ENCODE measurements around the gene SLC38A8.

SLC38A8 gene

DNA sequence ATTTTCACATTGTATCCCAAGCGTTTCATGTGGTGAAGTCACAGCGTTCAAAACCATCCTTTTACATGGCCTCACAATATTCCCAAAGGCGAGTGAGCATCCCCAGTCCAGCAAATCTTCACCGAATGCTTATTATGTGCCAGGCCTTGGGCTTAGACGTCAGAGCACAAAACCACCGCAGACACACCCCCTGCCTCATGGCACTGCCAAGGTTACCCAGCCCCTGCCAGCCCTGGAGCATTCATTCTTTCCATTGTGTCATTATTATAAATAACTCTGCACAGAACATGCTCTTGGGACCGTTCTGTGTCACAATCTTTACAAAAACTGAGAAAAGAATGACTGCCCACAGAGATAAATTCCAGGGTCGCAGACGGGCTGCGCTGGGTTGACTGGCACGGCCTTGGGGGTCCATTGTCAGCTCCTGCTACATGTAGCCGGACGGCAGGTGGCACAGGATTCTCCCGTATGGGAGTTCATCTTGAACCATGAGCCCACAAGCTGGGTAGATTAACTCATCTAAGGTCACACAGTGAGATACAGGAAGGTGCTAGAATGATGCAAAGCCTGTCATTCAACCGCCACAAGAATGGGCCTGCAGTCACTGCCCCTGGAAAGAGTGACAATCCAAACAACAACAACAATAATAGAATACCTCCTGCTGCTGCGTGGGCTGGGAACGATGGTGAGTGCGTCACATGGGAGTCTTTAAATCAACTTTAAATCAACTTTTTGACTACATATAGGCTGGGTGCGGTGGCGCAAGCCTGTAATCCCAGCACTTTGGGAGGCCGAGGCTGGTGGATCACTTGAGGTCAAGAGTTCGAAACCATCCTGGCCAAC is 79.1 kb downstream of the SLC38A8 start:
- Histone ChIP-seq H3K27me3 (ENCODE audit: control insufficient read depth, insufficient read depth, low read length) (no peaks in the 10 kb centered on the region), H3K9me3 (ENCODE audit: control insufficient read depth, low read depth, low read length) (no peaks in the 10 kb centered on the region), H3K27ac (ENCODE audit: low read length) (no peak overlapping the region), H3K4me1 (ENCODE audit: control insufficient read depth, low read depth, low read length) (no peaks in the 10 kb centered on the region), H3K4me3 (ENCODE audit: low read length) (no peak overlapping the region), H3K9ac (ENCODE audit: low read length) (no peak overlapping the region), H3K36me3 (ENCODE audit: control insufficient read depth, low read depth, low read length) (no peaks in the 10 kb centered on the region)

- H3K9me3 ChIP-seq (ENCODE audit: control insufficient read depth, low read depth, low read length), result no peaks in the 10 kb centered on the region
- H3K9ac ChIP-seq (ENCODE audit: low read length), result no peak overlapping the region
- H3K27me3 ChIP-seq (ENCODE audit: control insufficient read depth, insufficient read depth, low read length), result no peaks in the 10 kb centered on the region
Observed at GRCh38 chr16:83961591-83961990, 81.0 kb downstream of the SLC38A8 start.

DNA sequence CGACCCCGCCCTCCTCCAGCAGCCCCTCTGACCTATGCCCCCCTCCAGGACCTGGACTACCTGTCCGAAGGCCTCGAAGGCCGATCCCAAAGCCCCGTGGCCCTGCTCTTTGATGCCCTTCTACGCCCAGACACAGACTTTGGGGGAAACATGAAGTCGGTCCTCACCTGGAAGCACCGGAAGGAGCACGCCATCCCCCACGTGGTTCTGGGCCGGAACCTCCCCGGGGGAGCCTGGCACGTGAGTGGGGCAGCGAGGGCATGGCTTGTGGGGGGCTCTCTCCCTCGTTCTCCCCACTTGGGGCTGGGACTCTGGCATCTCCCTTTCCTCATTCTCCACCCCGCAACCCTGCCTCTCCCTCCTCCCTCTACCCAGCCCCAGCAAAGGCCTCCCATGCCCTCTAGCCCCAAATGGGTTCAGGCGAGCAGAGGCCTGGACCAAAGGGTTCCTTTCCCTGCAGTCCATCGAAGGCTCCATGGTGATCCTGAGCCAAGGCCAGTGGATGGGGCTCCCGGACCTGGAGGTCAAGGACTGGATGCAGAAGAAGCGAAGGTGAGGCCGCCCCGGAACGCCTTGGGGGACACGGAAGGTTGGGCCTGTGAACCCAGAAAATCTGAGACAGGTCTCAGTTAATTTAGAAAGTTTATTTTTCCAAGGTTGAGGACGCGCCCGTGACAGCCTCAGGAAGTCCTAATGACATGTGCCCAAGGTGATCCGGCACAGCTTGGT is 81.9 kb downstream of the SLC38A8 start:
- H3K4me3 ChIP-seq (ENCODE audit: low read length), result no peak overlapping the region
- H3K9ac ChIP-seq (ENCODE audit: low read length), result no peak overlapping the region
- H3K4me1 ChIP-seq (ENCODE audit: control insufficient read depth, low read depth, low read length), result no peaks in the 10 kb centered on the region
- no peaks in the 10 kb centered on the region for H3K36me3 ChIP-seq (ENCODE audit: control insufficient read depth, low read depth, low read length)
- H3K27me3 ChIP-seq (ENCODE audit: control insufficient read depth, insufficient read depth, low read length), result no peaks in the 10 kb centered on the region
- H3K9me3 ChIP-seq (ENCODE audit: control insufficient read depth, low read depth, low read length), result no peaks in the 10 kb centered on the region
- no peak overlapping the region for H3K27ac ChIP-seq (ENCODE audit: low read length)

More at GRCh38 chr16:83961591-83961990, 81.0 kb downstream of the SLC38A8 start:
- no peaks in the 10 kb centered on the region for H3K4me1 ChIP-seq (ENCODE audit: control insufficient read depth, low read depth, low read length)
- no peaks in the 10 kb centered on the region for H3K36me3 ChIP-seq (ENCODE audit: control insufficient read depth, low read depth, low read length)
- H3K4me3 ChIP-seq (ENCODE audit: low read length), result no peak overlapping the region
- H3K27ac ChIP-seq (ENCODE audit: low read length), result no peak overlapping the region

Measured in iPS-18a (cell line).